GM12874 (cell line): ENCODE data around the gene ALKBH6.

Experiments
- CTCF ChIP-seq: IDR thresholded peaks from 2 replicates; pipeline ENCODE4 v1.5.1; 2011; ENCODE audit warnings: low read depth, mild to moderate bottlenecking, control low read depth, low read length, moderate library complexity; ENCODE audit not compliant: insufficient read depth

ALKBH6 gene

DNA sequence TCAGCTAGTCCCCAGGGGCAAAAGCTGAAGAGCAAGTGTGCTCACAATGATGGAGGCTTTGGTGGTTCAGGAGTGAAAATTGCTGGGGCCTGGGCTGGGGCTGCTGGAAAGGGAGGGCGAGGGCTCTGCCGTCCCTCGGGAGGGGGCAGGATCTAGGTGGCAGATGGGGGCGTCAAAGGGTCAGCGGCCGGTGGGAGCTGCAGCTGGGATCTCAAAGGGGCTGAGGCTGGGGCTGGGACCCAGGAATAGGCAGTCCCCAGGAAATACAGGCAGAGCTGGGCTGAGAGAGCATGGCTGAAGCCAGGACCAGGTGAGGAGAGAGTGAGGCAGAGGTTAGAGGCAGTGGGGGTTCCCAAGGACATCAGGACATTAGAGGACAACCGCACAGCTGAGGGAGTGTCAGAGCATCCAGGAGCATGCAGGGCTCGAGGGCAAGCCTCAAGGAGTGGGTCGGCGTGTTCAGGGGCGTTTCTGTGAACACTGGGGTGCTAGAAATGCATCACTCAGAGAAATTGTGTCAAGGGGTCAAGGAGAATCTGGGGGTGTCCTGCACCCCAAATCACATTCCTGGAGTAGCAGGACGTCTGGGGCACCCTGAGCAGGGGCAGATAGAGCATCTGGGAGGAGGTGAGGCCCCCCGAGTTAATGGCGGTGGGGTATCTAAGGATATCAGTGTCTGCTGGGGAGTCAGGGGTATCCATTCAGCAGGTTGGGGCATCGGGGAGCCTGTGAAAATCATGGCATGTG is 4.2 kb downstream of the ALKBH6 start:
- no peak for TF ChIP-seq CTCF

DNA sequence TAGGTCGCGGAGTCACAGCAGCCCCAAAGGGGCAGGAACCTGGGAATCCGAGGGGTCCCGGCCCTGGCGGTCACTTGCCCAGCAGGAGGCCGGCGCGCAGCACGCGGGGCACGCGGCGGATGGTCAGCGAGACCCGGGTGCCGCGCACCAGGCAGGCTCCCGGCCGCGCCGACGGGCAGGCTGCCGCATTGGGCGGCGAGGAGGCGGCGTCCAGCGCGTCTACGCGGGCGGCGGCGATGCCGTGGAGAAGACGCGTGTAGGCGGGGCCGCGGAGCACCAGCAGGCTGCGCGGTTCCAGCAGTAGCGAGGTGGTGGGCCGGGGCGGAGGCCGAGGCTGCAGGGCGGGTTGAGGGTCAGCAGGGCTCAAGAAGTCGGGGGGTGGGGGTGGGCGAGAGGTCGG is 4.8 kb downstream of the ALKBH6 start:
- TF ChIP-seq CTCF = no peak

GRCh38 chr19:36008336-36008978 is 5.6 kb downstream of the ALKBH6 start, which contains the start of gene SYNE4:
SYNE4 (minus strand) TSS chr19:36008813; CDS start chr19:36008681, 132 bp downstream.
- no peak for TF ChIP-seq CTCF

- no peak for TF ChIP-seq CTCF
Observed at GRCh38 chr19:36006955-36007354, 7.1 kb downstream of the ALKBH6 start.

- no peak for TF ChIP-seq CTCF
Observed at GRCh38 chr19:36003284-36003683, 10.7 kb downstream of the ALKBH6 start.

DNA sequence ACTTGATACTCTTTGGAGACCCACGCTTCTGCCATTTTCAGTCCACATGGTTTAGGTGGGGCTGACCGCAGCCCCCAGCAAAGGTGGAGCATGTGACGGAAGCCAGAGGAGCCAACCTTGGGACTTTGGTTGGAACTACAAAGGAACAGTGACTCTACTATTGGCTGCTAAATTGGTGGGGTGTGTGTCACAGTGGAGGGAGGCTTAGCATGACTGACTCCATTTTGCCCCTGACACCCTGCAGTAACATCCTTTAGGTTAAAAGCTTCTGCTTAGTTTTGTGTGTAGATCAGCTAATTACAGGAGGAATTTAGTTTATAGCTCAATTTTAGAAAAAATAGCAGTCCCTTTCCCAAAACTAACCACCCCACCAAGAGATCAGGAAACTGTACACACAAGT is 12.4 kb downstream of the ALKBH6 start:
- TF ChIP-seq CTCF = no peak

DNA sequence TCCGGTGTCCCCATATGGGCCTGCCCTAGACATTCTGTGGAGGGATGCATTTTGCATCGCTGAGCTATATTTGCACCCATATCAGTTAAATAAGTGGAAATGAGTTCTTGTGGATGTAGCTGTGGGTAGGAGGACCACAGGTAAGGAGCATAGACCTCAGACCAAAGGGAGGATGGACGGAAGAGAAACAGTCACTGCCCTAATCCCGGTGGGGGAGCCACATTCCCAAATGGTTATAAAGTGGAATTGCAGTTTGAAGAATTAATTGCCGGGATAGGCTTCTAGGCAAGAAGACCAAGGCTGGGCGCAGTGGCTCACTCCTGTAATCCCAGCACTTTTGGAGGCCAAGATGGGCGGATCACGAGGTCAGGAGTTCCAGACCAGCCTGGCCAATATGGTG is 17.2 kb downstream of the ALKBH6 start:
- no peak for TF ChIP-seq CTCF
